Measurements from ENCODE around the gene CXCR2. TPM values are rescaled to one million over a fixed set of nuclear protein-coding genes. Genes with fewer than 3 reads are reported as not detected.

CXCR2 gene
- not detected for total RNA-seq

GRCh38 chr2:218125626-218126080 lies at the start of gene CXCR2:
TSS of gene CXCR2 (plus strand) at chr2:218126028. CDS start at chr2:218134802, 8,774 bp downstream.
- no peak within 1 kb of the TSS for H3K4me3 ChIP-seq
- peak in 1 of 3 donors; percentile 17 for DNase-seq
- no peaks in the 10 kb centered on the region for H3K4me1 ChIP-seq
- H3K27ac ChIP-seq = no peak within 1 kb of the TSS
- H3K27me3 ChIP-seq = no peaks in the 10 kb centered on the region
- H3K36me3 ChIP-seq = no peaks in the 10 kb centered on the region
- TF ChIP-seq CTCF (IDR thresholded peaks at IDR 0.05) = no peak
- H3K9me3 ChIP-seq = no peaks in the 10 kb centered on the region

GRCh38 chr2:218077464-218078216 lies 48.2 kb upstream of the CXCR2 start:
- TF ChIP-seq POLR2A (IDR thresholded peaks at IDR 0.05) = no peak
- no peak for TF ChIP-seq CTCF (IDR thresholded peaks at IDR 0.05)
- Histone ChIP-seq H3K27ac (no peak overlapping the region), H3K36me3 (no peaks in the 10 kb centered on the region), H3K4me3 (no peak overlapping the region), H3K4me1 (no peaks in the 10 kb centered on the region), H3K27me3 (no peaks in the 10 kb centered on the region), H3K9me3 (no peaks in the 10 kb centered on the region)
- no peak for DNase-seq

GRCh38 chr2:218079943-218080913 lies 45.6 kb upstream of the CXCR2 start:
- no peaks in the 10 kb centered on the region for H3K36me3 ChIP-seq
- H3K27ac ChIP-seq = no peak overlapping the region
- no peak overlapping the region for H3K4me3 ChIP-seq
- peak in 1 of 3 donors; percentile 39 for DNase-seq
- H3K9me3 ChIP-seq = no peaks in the 10 kb centered on the region
- TF ChIP-seq CTCF (IDR thresholded peaks at IDR 0.05) (no peak), POLR2A (IDR thresholded peaks at IDR 0.05) (no peak)
- H3K4me1 ChIP-seq = no peaks in the 10 kb centered on the region
- no peaks in the 10 kb centered on the region for H3K27me3 ChIP-seq

- no peak for TF ChIP-seq CTCF (IDR thresholded peaks at IDR 0.05)
- TF ChIP-seq POLR2A (IDR thresholded peaks at IDR 0.05) = no peak
- no peak for DNase-seq
- H3K4me3 ChIP-seq = no peak overlapping the region
These were observed 44.8 kb upstream of the CXCR2 start for GRCh38 chr2:218081063-218081462.

GRCh38 chr2:218081695-218082094 lies 44.1 kb upstream of the CXCR2 start:
- Histone ChIP-seq H3K9me3 (no peaks in the 10 kb centered on the region), H3K27me3 (no peaks in the 10 kb centered on the region), H3K4me1 (no peaks in the 10 kb centered on the region), H3K27ac (no peak overlapping the region), H3K36me3 (no peaks in the 10 kb centered on the region), H3K4me3 (no peak overlapping the region)
- DNase-seq = peak in 1 of 3 donors; percentile 35
- TF ChIP-seq POLR2A (IDR thresholded peaks at IDR 0.05) (no peak), CTCF (IDR thresholded peaks at IDR 0.05) (no peak)

More at GRCh38 chr2:218081063-218081462, 44.8 kb upstream of the CXCR2 start:
- Histone ChIP-seq H3K4me1 (no peaks in the 10 kb centered on the region), H3K9me3 (no peaks in the 10 kb centered on the region), H3K27me3 (no peaks in the 10 kb centered on the region), H3K27ac (no peak overlapping the region), H3K36me3 (no peaks in the 10 kb centered on the region)
